GM15510 (cell line): Measurements from ENCODE around the gene FAM204A.

Experiments
- POLR2A ChIP-seq: IDR thresholded peaks from 3 replicates; pipeline ENCODE4 v1.6.1; 2011; ENCODE audit warnings: borderline replicate concordance; ENCODE audit not compliant: insufficient read length; ENCODE audit errors: extremely low read depth

FAM204A gene

DNA sequence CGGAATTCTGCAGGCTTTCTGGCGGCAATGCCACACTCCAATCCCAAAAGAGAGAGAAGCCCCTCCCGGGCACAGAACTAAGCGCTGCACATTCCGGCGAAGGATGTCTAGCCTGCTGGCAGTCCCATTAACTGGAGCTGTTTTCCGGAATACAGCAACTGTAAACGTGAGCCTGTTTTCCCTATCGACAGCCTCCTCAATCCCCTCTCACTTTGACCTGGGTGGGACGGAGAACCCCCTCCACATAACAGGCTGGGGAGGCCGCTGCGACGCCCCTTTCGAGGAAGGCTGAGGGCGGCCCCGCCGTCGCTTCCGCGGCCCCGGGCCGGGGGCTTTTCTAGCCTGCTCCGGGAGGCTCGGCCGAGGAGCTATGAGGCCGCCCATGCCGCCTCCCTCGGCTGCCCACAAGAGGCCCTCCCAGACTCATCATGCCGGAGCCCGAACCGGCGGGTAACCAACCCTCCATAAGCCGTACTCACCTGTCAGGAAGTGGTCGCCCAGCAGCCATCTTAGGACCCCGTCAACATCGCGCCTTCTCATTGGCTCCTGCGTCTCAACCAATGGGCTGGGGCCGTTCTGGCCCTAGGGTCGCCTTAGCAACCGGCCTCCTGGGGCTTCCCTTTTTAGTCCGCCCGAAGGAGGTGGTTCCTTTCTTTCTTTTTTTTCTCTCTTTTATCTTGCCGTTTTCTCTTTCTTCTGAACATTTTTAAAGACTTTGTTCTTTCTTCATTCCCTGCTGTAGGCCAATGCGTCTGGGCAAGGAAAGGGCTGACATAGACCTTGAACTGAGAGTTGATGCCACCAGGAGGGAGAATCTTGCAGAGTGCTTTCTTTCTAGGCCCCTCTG, at the start of gene FAM204A:
TSS of gene FAM204A (minus strand) at position 534 of the 847 bp plus-strand sequence. CDS start 5,909 bp downstream, outside the sequence.
- peak; percentile 73 for TF ChIP-seq POLR2A

DNA sequence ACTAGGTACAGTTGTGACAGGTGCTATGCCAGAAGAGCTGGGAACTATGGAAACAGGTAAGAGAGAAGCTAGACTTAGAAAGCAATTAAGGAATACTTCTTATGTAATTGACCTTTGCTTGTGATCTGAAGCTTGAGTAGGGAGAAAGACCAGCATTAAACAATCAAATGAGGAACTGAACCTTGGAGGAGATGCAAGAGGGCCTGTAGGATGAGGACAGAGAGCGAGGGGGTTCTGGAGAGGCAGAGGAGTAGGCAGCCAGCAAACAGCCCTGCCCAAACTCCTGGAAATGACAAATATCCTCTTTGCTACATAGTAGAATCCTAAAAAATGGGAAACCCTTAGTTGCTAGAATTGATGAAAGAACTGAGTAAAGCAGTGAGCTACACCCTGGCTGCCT, 41.6 kb upstream of the FAM204A start:
- no peak for TF ChIP-seq POLR2A

DNA sequence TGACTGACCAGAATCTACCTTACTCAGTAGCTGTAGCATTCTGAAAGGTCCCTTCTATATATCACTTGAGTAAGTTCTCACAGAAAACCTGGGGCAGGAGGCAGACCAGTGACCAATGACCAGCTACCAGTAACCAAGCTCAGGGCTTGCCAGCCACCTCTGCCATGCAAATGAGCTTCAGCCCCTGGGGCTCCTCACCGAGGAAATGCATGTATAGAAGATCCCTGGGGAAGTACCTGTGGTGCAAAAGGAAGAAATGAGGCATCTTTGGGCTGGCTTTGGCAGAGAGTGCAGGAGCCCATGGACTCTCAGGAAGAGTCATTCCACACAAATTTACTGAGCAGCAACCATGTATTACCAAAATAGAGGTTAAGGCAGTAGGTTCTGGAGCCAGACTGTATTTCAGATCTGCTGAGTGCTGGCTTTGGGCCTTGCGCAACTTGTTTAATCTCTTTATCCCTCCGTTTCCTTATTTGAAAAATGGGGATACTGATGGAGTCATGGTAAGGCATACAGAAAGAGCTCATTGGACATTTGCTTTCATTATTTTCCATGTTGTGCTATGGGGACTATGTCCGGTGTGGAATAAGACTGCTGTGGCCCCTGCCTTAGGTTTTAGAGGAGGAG, 41.1 kb upstream of the FAM204A start:
- TF ChIP-seq POLR2A = no peak

DNA sequence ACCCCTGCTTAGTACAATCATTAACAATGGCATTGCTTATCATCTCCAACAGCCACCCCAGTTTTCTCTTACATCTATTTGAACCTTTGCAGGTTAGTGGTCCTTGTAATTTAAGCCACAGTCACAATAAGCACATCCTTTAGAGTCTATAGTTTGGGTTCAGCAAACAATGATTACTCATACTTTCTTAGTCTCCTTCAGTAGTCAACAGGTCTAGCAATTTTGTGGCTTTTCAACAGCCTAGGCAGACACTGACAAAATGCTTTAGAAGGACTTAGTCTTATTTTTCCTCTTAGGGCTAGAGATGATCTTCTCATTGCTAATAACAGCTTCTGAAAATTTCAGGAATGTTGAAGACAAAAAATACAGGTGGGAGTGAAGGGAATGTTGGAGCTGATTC, 32.3 kb upstream of the FAM204A start:
- no peak for TF ChIP-seq POLR2A

DNA sequence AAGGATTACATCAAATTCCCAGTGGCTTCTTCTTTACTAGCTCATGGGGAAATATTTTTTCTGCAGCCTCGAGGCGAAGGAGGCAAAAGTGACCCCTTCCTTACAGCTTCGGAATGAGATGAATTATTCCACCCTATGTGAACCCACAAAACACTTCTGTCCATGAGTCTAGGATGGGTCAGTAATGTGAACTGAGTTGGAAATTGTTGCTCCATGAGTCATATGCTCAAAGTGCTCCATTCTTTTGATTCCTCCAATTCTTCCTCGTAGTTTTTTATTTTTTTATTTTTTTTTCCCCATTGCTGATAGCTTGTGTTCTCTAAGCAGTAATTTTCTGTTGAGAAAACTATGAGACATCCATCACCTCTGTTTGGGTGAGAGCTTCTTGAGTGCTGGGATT, 31.7 kb upstream of the FAM204A start:
- no peak for TF ChIP-seq POLR2A

DNA sequence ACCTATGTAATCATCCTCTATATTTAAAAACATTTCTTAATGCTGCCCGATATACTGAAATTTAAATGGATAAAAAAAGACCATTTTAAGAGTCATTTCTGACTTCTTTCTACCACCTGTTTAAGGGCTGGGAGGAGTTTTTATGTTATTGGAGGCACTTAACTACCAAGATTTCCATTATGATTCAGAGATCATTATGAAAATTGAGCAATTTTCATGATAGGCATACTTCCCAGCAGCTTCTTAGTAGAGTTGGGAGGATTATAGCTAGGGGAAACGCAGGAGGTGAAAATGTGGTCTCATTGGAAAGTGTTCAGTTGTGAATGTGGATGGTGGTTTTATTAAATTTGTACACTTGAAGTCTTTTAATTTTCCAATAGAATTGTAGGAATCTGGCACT, 28.4 kb upstream of the FAM204A start:
- TF ChIP-seq POLR2A = no peak

DNA sequence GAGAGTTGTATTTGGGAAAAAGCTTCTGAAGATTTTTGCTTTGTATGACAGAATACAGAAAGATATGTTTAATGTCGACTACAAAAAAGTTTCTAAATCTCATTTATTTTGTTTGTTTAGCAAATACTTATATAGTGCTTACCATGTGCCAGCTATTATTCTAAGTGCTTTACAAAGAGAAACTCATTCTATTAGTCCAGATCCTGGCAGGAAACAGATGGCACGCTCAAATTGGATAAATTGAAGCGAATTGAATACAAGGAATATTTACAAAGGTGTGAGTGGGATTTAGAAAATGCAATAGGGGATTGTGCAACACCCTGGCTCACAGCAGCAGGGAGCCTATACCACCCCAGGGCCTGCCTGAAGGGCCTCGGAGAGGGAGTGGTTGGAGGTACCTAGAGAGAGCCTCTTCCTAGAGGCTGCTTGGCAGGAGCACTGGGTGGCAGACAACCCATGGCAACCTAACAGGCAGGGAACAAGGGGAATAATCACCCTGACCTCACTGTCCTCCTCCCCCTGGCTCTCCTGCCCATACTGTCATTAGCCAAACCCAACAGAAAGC, 27.6 kb upstream of the FAM204A start:
- no peak for TF ChIP-seq POLR2A

DNA sequence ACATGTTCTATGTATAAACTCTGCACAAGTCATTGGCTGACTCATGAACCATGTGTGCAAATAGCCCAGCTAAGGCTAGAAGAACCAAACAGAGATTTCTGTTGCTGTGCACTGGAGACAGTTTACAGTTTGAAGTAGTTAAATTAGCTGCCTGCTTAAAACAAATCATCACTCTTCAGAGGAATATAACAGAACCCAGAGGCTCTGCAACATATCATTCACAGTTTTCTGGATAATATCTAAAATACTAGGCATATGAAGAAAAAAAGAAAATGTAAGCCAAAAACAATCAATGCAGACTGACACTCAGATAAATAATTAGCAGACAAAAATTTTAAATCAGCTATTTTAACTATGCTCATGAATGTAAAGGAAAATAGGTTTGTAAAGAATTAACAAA, 23.6 kb upstream of the FAM204A start:
- TF ChIP-seq POLR2A = no peak

DNA sequence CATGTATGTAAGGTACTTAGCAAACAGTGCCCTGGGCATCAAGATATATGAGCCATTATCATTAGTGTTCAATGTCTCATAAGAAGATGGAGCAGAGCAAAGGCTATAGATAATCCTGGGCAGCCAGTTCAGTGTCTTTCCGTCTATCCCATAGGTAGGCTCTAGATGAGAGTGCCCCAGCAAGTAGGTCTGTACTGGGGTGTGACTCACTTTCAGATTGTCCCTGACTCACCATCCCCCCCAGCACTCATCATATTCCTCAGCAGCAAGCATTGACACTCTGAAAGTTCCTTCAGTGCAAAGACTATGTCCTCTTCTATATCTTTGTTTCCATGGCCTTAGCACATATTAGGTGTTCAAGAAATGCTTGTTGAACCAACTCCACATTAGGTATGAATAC, 20.0 kb upstream of the FAM204A start:
- TF ChIP-seq POLR2A = no peak

DNA sequence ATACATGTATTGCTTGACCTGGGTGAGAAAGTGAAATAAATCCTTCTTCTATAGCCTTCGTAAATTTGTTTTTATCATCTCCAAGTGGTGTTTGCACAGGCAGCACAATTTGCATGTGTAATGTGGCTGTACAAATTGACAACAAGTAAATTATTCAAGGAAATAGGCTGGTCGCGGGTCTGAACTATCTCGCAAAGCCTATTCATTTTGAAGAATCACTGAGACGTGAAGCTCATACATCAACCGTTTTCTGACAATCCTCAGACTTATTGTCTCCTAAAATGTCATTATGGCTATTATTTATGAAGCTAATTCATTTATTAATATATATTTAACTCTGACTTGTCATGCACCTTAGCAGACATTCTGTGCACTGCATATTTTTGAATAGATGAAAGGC, 16.2 kb upstream of the FAM204A start:
- no peak for TF ChIP-seq POLR2A

DNA sequence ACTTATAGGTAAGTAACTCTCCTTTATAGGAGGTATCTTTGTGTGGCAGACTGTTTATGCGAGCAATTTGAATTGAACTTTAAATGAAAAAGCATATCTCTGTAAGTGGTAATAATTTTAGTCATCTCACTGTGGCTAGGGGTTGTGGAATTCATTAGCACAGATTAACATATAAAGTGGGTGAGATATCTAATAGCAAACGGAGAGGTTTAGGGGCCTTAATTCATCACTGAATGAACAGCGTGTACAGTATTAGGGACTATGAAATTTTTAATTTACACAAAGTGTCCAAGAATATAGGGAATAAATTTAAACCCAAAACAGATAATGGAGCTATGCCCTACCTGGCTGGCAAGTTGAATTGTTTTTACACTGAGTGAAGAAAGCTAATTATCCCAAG, 15.7 kb upstream of the FAM204A start:
- TF ChIP-seq POLR2A = no peak

DNA sequence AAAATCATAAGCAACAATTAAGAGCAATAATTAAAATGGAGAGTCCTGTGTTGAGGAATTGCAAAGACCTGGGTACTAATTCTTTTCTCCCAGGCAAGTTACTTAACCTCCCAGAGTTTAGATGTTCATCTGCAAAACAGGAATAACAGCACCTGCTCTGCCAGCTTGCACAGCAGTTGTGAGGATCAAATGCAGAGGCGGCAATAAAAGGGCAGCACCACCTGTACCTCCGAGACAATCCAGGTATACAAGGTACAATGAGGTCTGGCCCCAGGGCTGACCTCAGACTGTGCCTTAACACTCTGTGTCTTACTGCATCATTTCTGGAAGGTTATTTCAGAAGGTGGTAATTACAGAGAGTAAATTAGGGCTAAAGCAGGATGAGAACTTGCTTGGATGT, 14.5 kb upstream of the FAM204A start:
- TF ChIP-seq POLR2A = no peak

DNA sequence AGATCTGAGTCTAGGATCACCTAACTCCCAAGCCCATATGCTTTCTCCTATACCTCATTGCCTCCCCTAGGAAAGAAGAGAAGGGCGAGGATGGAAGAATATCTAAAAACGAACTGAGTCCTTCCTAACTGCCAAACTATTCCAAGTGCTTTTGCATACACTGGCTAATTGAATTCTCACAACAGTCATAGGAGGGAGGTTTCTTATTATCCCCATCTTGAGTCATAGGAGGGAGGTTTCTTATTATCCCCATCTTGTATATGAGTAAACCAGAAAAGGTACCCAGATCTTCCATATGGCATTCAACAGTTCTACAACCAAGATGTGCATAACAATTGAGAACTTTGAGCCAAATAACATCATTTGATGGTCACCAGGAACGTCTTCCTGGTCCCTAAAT, 13.1 kb upstream of the FAM204A start:
- no peak for TF ChIP-seq POLR2A

DNA sequence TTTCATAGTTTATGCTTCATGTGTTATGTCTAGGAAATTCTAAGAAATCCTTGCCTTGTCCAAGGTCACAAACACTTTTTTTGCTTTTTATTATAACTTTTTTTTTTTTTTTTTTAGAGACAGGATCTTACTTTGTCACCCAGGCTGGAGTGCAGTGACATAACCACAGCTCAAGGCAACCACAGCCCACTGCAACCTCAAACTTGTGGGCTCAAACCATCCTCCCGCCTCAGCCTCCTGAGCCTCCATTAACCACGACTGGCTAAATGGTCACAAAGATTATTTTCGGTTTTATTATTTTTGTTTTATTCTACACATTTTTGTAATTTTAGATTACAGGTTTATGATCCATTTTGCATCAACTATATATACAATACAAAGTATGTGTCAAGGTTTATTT, 7.1 kb upstream of the FAM204A start:
- TF ChIP-seq POLR2A = no peak

DNA sequence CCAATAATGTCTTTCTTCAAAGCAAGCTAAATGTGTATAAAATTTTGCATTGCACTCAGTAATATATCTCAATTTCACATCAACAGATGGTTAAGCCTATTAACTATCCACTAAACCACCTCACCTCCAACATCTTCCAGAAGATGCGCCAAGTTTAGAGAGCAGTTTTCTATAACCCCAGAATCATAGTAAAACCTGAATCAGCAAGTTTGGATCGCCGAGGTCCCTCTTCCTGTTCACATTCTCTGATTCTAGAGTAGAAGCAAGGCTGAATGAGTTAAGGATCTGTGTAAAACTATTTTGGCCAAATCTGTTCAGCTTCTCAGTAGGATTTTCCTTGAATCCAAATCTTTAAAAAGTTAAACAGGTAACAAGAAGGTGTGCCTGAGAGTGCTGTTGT, 1.4 kb upstream of the FAM204A start:
- TF ChIP-seq POLR2A = no peak

DNA sequence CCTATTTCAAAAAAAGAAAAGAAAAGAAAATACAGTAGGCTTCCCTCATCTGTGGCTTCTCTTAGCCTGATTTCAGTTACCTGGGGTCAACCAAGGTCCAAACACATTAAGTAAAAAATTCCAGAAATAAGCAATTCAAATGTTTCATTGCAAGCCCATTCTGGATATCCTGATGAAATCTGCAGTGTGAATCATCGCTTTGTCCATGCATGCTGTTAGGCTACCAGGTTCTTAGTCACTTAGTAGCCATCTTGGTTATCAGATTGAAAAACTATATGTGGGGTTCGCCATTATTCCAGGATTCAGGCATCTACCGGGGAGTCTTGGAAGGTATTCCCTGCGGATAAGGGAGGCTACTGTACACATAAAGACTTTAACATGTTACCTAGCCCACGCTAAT, 991 bp upstream of the FAM204A start:
- no peak for TF ChIP-seq POLR2A
